GM23248 (cell line): Measurements from ENCODE around the gene HGF. TPM values are rescaled to one million over a fixed set of nuclear protein-coding genes. Genes with fewer than 3 reads are reported as not detected.

ENCODE experiments used
- DNase-seq: peaks from one replicate; pipeline ENCODE4 v3.0.0-alpha.2; 2015
- H2AFZ ChIP-seq: fragments of 200-600 bp; sonication (generic); 2 replicates; pipeline ENCODE4 v1.6.1; 2016; ENCODE audit warnings: antibody characterized with exemption
- H3F3A ChIP-seq: fragments of 200-600 bp; sonication (generic); 2 replicates; pipeline ENCODE4 v1.6.1; 2016; ENCODE audit warnings: mild to moderate bottlenecking, antibody characterized with exemption, mixed run types; ENCODE audit not compliant: insufficient read depth
- H3K27ac ChIP-seq: fragments of 200-600 bp; sonication (generic); 2 replicates; pipeline ENCODE4 v1.5.1; 2016; ENCODE audit warnings: mild to moderate bottlenecking
- H3K27me3 ChIP-seq: fragments of 200-600 bp; sonication (generic); replicated peaks from 2 replicates; pipeline ENCODE4 v1.6.1; 2016; ENCODE audit warnings: mild to moderate bottlenecking; ENCODE audit not compliant: insufficient read depth
- H3K36me3 ChIP-seq: fragments of 200-600 bp; sonication (generic); 2 replicates; pipeline ENCODE4 v1.6.1; 2016; ENCODE audit warnings: low read depth, mild to moderate bottlenecking
- H3K4me1 ChIP-seq: fragments of 200-600 bp; sonication (generic); 2 replicates; pipeline ENCODE4 v1.6.1; 2016; ENCODE audit warnings: mild to moderate bottlenecking; ENCODE audit not compliant: insufficient read depth
- H3K4me2 ChIP-seq: fragments of 200-600 bp; sonication (generic); one replicate; pipeline ENCODE4 v1.6.1; 2016; ENCODE audit warnings: mild to moderate bottlenecking; ENCODE audit not compliant: unreplicated experiment
- H3K4me3 ChIP-seq: fragments of 200-600 bp; sonication (generic); 2 replicates; pipeline ENCODE4 v1.5.1; 2016; ENCODE audit warnings: mild to moderate bottlenecking
- H3K79me2 ChIP-seq: fragments of 200-600 bp; sonication (generic); 2 replicates; pipeline ENCODE4 v1.6.1; 2016; ENCODE audit warnings: mild to moderate bottlenecking; ENCODE audit not compliant: insufficient read depth
- H3K9ac ChIP-seq: fragments of 200-600 bp; sonication (generic); 2 replicates; pipeline ENCODE4 v1.6.1; 2016; ENCODE audit warnings: mild to moderate bottlenecking
- H3K9me2 ChIP-seq: fragments of 200-600 bp; sonication (generic); 2 replicates; pipeline ENCODE4 v1.6.1; 2016; ENCODE audit warnings: mixed run types, mild to moderate bottlenecking, moderate library complexity; ENCODE audit not compliant: insufficient read depth
- H3K9me3 ChIP-seq: fragments of 200-600 bp; sonication (generic); one replicate; pipeline ENCODE4 v1.6.1; 2017; ENCODE audit warnings: low read depth
- H4K20me1 ChIP-seq: fragments of 200-600 bp; sonication (generic); 2 replicates; pipeline ENCODE4 v1.6.0; 2016; ENCODE audit not compliant: insufficient read depth
- EZH2 ChIP-seq: fragments of 200-600 bp; sonication (generic); IDR thresholded peaks from 2 replicates; pipeline ENCODE4 v1.6.1; 2018; ENCODE audit warnings: antibody characterized with exemption, mild to moderate bottlenecking; ENCODE audit not compliant: insufficient read depth, poor library complexity, severe bottlenecking
- EZH2phosphoT487 ChIP-seq: fragments of 200-600 bp; sonication (generic); IDR thresholded peaks from 2 replicates; pipeline ENCODE4 v1.6.1; 2018; ENCODE audit warnings: antibody characterized with exemption, moderate library complexity, mild to moderate bottlenecking, low read depth; ENCODE audit not compliant: insufficient read depth
- WGBS, 2 experiments: methylation state at CpG; one replicate each; pipeline ENCODE4 v1.1.6; 2015 to 2017; ENCODE audit warnings: low lambda C conversion rate in 2 of 2, low coverage in 1 of 2; ENCODE audit errors: missing lambda C conversion rate in 2 of 2; 5-methylcytosine and 5-hydroxymethylcytosine counted together
- in situ Hi-C: fragments of 300-500 bp; cut with MboI; formaldehyde crosslinking; loops from 2 replicates; pipeline ENCODE4 v1.15.0; 2020
- polyA plus RNA-seq: library from polyadenylated mRNA; unstranded; fragments of >200 nt; fragmentation: Nextera tagmentation; extraction: Ambion mirVana; gene quantifications from 2 replicates; pipeline ENCODE4 v1.2.1, GENCODE V29; 2016
- total RNA-seq: library from RNA; depleted of rRNA; stranded (reverse); fragments of >200 nt; shearing (Covaris generic); gene quantifications from 2 replicates; pipeline ENCODE4 v1.2.3, GENCODE V29; 2014

HGF gene
- total and polyA plus RNA-seq, 2 experiments from 2014 or later = 2.3 to 2.7 TPM

DNA sequence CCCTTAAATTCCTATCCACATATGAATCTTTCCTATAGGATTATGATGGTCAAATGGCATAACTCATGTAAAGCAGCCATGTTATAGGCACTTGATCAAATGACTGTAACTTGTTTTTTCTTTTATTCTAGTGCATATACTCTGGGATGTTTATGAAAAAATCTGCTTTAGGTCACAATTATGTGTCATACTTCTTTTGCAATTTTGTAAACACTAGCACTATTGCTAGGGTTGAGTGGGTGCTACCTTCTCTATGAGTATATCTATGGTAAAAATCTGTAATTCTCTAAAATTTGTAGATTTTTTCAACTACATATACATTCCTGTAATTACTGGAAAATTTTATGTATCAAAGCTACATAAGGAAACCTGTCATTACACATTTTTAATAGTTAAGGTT is 50.0 kb downstream of the HGF start:
- no peak overlapping the region for H2AFZ ChIP-seq
- no peak overlapping the region for H3K27ac ChIP-seq
- DNase-seq = peak; percentile 42
- no peaks in the 10 kb centered on the region for H4K20me1 ChIP-seq
- no peaks in the 10 kb centered on the region for H3K79me2 ChIP-seq
- no peak overlapping the region for H3K4me3 ChIP-seq
- H3K4me2 ChIP-seq = no peak overlapping the region
- in situ Hi-C loops = loop anchor here (25.0 kb wide), 1 partner anchor 208 kb away; no protein-coding TSS in a partner anchor
- no peak overlapping the region for H3K9ac ChIP-seq
- H3K4me1 ChIP-seq = peaks cover 14% of the 10 kb centered on the region
- peaks cover 4% of the 10 kb centered on the region for H3F3A ChIP-seq
- H3K9me3 ChIP-seq = no peaks in the 10 kb centered on the region
- no peaks in the 10 kb centered on the region for H3K9me2 ChIP-seq
- TF ChIP-seq EZH2phosphoT487 = no peak
- no peak for TF ChIP-seq EZH2
- no peaks in the 10 kb centered on the region for H3K27me3 ChIP-seq
- H3K36me3 ChIP-seq = no peaks in the 10 kb centered on the region

DNA sequence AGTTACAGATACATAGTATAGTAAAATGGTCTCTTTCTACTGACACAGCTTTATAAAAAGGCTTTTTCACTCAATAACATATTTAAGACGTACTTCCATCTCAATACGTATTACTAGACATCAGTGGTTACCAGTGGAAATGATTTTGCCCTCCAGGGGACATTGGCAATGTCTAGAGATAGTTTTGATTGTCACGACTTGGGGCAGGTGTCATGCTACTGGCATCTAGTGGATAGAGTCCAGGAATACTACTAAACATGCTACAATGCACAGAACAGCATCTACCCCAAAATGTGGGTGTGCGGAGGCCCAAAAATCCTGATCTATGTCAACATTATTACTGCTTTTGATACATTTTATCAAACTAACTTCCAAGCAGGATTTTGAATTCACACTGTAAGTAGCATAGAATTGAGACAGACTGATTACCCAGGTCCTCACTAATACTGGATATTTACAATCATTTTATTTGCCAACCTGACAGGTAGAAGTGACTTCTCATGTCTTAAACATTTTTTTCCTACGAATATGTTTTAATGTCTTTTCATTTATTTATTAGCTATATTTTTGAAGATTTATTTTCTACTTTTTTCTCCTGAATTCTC is 53.8 kb downstream of the HGF start:
- TF ChIP-seq EZH2phosphoT487 (no peak), EZH2 (no peak)
- H4K20me1 ChIP-seq = no peaks in the 10 kb centered on the region

DNA sequence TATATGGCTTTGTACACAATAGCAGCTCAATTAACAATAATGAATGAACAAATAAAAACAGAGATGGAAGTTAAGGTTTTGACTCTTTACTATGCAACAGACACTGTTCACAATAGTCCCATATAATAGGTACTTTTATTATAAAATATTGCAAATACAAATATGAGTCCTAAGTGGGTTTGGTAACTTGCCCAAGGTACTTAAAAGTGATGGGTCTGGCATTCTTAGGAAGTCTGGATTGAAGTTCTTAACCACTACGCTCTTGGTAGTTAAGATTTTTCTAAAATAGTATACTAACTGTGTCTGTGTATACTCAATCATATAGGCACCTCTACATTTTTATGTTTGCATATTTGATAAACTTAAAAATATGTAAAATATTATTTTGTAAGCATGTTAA is 55.5 kb downstream of the HGF start:
- H3K4me1 ChIP-seq = peaks cover 8% of the 10 kb centered on the region
- no peak for TF ChIP-seq EZH2
- TF ChIP-seq EZH2phosphoT487 = no peak
- WGBS, 2 experiments = 100% methylated on average over 1 of the region's 1 CpG
- no peaks in the 10 kb centered on the region for H3F3A ChIP-seq
- no peak overlapping the region for H2AFZ ChIP-seq
- no peaks in the 10 kb centered on the region for H3K36me3 ChIP-seq
- no peaks in the 10 kb centered on the region for H3K79me2 ChIP-seq
- H3K27ac ChIP-seq = no peak overlapping the region
- DNase-seq = no peak
- no peaks in the 10 kb centered on the region for H3K9me3 ChIP-seq
- H4K20me1 ChIP-seq = no peaks in the 10 kb centered on the region
- no peak overlapping the region for H3K4me2 ChIP-seq
- in situ Hi-C loops = loop anchor here (25.0 kb wide), 1 partner anchor 202 kb away; no protein-coding TSS in a partner anchor
- H3K4me3 ChIP-seq = no peak overlapping the region
- no peaks in the 10 kb centered on the region for H3K27me3 ChIP-seq
- H3K9me2 ChIP-seq = no peaks in the 10 kb centered on the region
- no peak overlapping the region for H3K9ac ChIP-seq

More for the DNA sequence above, 53.8 kb downstream of the HGF start:
- in situ Hi-C loops = loop anchor here (25.0 kb wide), 1 partner anchor 204 kb away; no protein-coding TSS in a partner anchor
- H3K4me3 ChIP-seq = no peak overlapping the region
- DNase-seq = peak; percentile 43
- peaks cover 12% of the 10 kb centered on the region for H3K4me1 ChIP-seq
- no peaks in the 10 kb centered on the region for H3K9me2 ChIP-seq
- 68 to 69% methylated on average over 5 of the region's 5 CpGs for WGBS, 2 experiments
- no peak overlapping the region for H3K27ac ChIP-seq
- peak overlapping the region; percentile 30 for H2AFZ ChIP-seq
- no peaks in the 10 kb centered on the region for H3K27me3 ChIP-seq
- H3K9me3 ChIP-seq = no peaks in the 10 kb centered on the region
- no peak overlapping the region for H3K9ac ChIP-seq
- H3K79me2 ChIP-seq = no peaks in the 10 kb centered on the region
- H3K36me3 ChIP-seq = no peaks in the 10 kb centered on the region
- H3K4me2 ChIP-seq = no peak overlapping the region
- H3F3A ChIP-seq = no peaks in the 10 kb centered on the region

DNA sequence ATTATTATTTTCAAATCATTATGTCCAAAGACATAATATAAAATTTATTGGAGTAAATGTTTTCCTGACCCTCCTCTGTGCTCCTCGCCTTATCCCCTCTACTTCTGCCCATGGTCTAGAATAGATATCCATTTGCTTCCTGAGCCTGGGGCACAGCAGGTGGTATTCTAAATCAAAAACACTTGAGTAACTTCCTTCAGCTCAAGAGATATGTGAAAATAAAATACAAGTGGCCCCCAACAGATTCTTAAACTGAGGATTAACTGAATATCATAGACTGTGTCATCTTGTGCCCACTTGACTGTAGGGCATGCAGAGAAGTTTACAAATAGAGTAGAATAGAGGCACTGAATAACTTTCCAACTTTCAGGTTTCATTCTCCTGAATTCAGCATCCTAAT is 59.1 kb downstream of the HGF start:
- no peak overlapping the region for H2AFZ ChIP-seq
- H3K27me3 ChIP-seq = no peaks in the 10 kb centered on the region
- H3F3A ChIP-seq = no peaks in the 10 kb centered on the region
- no peak overlapping the region for H3K4me3 ChIP-seq
- DNase-seq = no peak
- no peak overlapping the region for H3K4me2 ChIP-seq
- H3K79me2 ChIP-seq = no peaks in the 10 kb centered on the region
- no peaks in the 10 kb centered on the region for H3K36me3 ChIP-seq
- in situ Hi-C loops = loop anchor here (25.0 kb wide), 1 partner anchor 198 kb away; no protein-coding TSS in a partner anchor
- H4K20me1 ChIP-seq = no peaks in the 10 kb centered on the region
- no peaks in the 10 kb centered on the region for H3K9me3 ChIP-seq
- H3K4me1 ChIP-seq = peaks cover 1% of the 10 kb centered on the region
- no peaks in the 10 kb centered on the region for H3K9me2 ChIP-seq
- H3K9ac ChIP-seq = no peak overlapping the region
- WGBS, 2 experiments = 89 to 100% methylated on average over 1 of the region's 1 CpG
- no peak for TF ChIP-seq EZH2phosphoT487
- TF ChIP-seq EZH2 = no peak
- H3K27ac ChIP-seq = no peak overlapping the region
